Psoas muscle (tissue), 8 donors: ENCODE measurements around the gene SPDYE2B. TPM values are rescaled to one million over a fixed set of nuclear protein-coding genes. Genes with fewer than 3 reads are reported as not detected.
"Not testable (repeated sequence)": the region's sequence is repeated elsewhere in the genome, so short reads cannot be mapped to it uniquely, and the experiment has no call there.

Experiments used
- ATAC-seq, 4 donors: fragments of 200-7000 bp; cut with Tn5 transposase; one replicate each; pipeline ENCODE4 v1.9.1; 2020; ENCODE audit warnings: moderate library complexity in 3 of 4, mild to moderate bottlenecking in 2 of 4
- DNase-seq, 2 donors: peaks; one replicate each; pipeline ENCODE4 v3.0.0-alpha.2; 2020
- H3K27ac ChIP-seq: fragments of 200-600 bp; one replicate; pipeline ENCODE4 v1.8.0; 2022
- H3K27me3 ChIP-seq, 3 donors: fragments of 200-600 bp in 1 of 3; one replicate each; pipeline versions ENCODE4 v1.6.1 to v1.8.0; 2013 to 2022; ENCODE audit warnings: low read length in 2 of 3, mild to moderate bottlenecking in 2 of 3, moderate library complexity in 1 of 3; ENCODE audit not compliant: insufficient read depth in 3 of 3
- H3K36me3 ChIP-seq, 2 donors: fragments of 200-600 bp in 1 of 2; one replicate each; pipeline versions ENCODE4 v1.6.1 to v1.8.0; 2013 to 2022; ENCODE audit warnings: low read depth in 1 of 2, mild to moderate bottlenecking in 1 of 2, moderate library complexity in 1 of 2; ENCODE audit not compliant: insufficient read depth in 1 of 2
- H3K4me1 ChIP-seq: fragments of 200-600 bp; one replicate; pipeline ENCODE4 v1.8.0; 2022
- H3K4me3 ChIP-seq: fragments of 200-600 bp; one replicate; pipeline ENCODE4 v1.8.0; 2022; ENCODE audit warnings: mild to moderate bottlenecking
- H3K9me3 ChIP-seq: fragments of 200-600 bp; one replicate; pipeline ENCODE4 v1.8.0; 2022
- WGBS, 3 donors: extraction: QIAGEN DNeasy Blood & Tissue Kit; methylation state at CpG; one replicate each; pipeline versions ENCODE4 v1.1.6 to v1.1.7; 2013; 5-methylcytosine and 5-hydroxymethylcytosine counted together
- intact Hi-C, 2 donors: fragments of 100-400 bp; cut with DNase I; formaldehyde crosslinking; loops; one replicate each; pipeline versions ENCODE4 v1.11.0 to v1.14.2; 2022
- long read RNA-seq, 2 donors: library from polyadenylated mRNA; unstranded; transcript quantifications; one replicate each; pipeline ENCODE4 v2.0.0, GENCODE V29; 2021
- polyA plus RNA-seq, 3 donors: library from polyadenylated mRNA; stranded (reverse); fragments of 200-250 nt; gene quantifications; one replicate each; pipeline ENCODE4 v1.2.3, GENCODE V29; 2013
- total RNA-seq, 4 donors: library from RNA; stranded (reverse); fragmentation: NEBNext Ultra II Directional in 2 of 4; extraction: Animal tissue kit (Norgen Biotek cat#: 25700) in 2 of 4; gene quantifications; one replicate each; pipeline versions ENCODE4 v1.2.1 to v1.2.4, GENCODE V29; 2021 to 2023
- donor health status: healthy with polysubstance abuse.
- donor health status: DM: no; HTN: no; CAD: no; lungs with moderate emphysema.
- donor health status: Bipolar disorder and iron deficiency.
- donor health status: healthy.
- donor health status: DM: yes; HTN: yes; CAD: no.
- donor health status: DM: no; HTN: no; CAD: no.
- donor health status: DM: no; HTN: no; CAD: no.
- donor health status: DM: yes; HTN: yes; CAD: no.

Gene SPDYE2B, protein sequence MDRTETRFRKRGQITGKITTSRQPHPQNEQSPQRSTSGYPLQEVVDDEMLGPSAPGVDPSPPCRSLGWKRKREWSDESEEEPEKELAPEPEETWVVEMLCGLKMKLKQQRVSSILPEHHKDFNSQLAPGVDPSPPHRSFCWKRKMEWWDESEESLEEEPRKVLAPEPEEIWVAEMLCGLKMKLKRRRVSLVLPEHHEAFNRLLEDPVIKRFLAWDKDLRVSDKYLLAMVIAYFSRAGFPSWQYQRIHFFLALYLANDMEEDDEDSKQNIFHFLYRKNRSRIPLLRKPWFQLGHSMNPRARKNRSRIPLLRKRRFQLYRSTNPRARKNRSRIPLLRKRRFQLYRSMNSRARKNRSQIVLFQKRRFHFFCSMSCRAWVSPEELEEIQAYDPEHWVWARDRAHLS
- not detected for total RNA-seq
- polyA plus RNA-seq, result not detected
- long read RNA-seq, donor 1, partial matches to known transcripts, result 0 of 1 reads
- long read RNA-seq, donor 1, other reads (novel, unspliced or antisense), result 1 of 1 reads
- long read RNA-seq, donor 2, partial matches to known transcripts, result 0 of 6 reads
- long read RNA-seq, donor 2, other reads (novel, unspliced or antisense), result 6 of 6 reads

DNA sequence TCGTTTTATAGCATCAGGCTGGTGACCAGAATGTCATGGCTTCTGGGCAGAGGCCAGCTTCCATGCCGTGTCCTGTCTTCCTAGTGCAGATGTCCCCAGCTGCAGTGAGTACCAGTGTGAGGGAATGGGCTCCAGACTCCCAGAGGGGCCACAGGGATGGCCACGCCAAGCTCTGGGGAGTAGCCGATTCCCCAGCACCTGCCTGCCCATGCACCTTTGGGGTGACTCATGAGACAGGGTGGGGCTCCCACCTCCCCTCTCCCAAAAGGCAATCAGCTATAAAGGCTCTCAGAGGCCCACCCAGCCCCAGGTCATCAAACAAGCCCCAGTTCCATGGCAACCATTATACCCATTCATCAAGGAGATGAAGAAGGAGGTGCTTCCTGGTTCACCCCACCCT lies at the start of gene SPDYE2B:
SPDYE2B (plus strand) TSS at position 396 of the 400 bp plus-strand sequence. CDS start 2,030 bp downstream, outside the sequence.
- no CpG with 5 or more reads among the region's 4 CpGs for WGBS, 3 donors
- H3K36me3 ChIP-seq, H3K27ac ChIP-seq, H3K9me3 ChIP-seq, H3K4me3 ChIP-seq, intact Hi-C loops, H3K27me3 ChIP-seq, DNase-seq, H3K4me1 ChIP-seq: not testable (repeated sequence)
- ATAC-seq, result peak; percentile 17 to 46 (median 27)

DNA sequence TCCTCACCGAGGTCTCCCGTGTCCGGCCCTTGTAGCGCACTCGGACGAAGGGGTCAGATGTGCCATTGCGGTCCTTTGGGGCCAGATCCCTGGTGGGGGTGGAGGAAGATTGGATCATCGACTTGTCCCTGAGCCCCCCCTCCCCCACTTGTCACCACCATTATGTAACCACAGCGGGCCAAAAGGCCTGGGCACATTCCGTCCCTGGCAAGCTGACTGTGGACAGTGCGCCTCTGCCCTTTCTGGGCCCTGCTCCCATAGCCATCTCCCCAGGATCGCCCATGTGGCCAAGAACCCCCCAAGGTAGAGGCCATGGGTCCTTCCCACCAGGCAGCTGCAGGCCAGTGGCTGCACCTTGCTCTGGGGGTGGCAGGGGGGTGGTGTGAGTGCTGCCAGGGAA lies 47.8 kb upstream of the SPDYE2B start:
- H3K4me1 ChIP-seq, H3K27ac ChIP-seq, H3K36me3 ChIP-seq, DNase-seq, H3K27me3 ChIP-seq, H3K9me3 ChIP-seq, H3K4me3 ChIP-seq, intact Hi-C loops: not testable (repeated sequence)
- peak; percentile 61 to 71 (median 71) for ATAC-seq
- no CpG with 5 or more reads among the region's 12 CpGs for WGBS, 3 donors

DNA sequence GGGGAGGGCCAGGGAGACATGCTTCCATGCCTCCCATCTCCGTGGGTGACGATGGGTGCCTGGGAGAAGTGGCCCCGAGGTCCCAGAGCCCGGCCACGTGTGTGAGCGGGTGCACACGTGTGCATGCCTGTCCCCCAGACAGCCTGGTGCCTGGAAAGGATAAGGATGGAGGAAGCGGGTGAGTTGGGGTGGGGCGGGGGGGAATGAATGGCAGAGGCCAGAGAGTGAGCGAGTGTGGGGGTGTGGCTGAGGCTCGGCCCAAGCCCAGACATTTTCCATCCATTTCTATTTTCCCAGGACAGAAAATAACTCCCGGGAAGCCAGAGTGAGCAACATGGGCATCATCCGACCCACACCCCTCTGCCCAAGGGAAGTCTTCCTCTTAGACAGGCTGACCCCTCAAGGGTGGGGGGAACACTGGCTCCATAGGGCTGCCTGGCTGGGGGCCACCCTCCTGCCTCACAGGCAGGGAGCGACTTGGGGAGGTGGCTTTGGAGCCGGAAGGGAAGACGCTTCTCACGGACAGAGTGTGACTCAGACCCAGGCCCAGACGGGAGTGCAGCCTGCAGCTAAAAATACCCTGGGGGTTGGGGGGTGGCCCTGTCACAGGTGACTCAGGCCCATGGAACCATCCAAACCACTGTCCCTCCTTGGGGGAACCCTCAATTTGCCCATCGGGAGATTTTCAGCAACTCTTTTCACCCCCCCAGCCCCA lies 45.5 kb upstream of the SPDYE2B start:
- intact Hi-C loops, DNase-seq, H3K36me3 ChIP-seq, H3K27me3 ChIP-seq, H3K9me3 ChIP-seq, H3K4me3 ChIP-seq, H3K27ac ChIP-seq, H3K4me1 ChIP-seq: not testable (repeated sequence)
- ATAC-seq, result peak; percentile 76 to 79 (median 78)
- 26% methylated on average over 5 of the region's 19 CpGs; no CpG with 5 or more reads in 2 of the 3 donors for WGBS, 3 donors

DNA sequence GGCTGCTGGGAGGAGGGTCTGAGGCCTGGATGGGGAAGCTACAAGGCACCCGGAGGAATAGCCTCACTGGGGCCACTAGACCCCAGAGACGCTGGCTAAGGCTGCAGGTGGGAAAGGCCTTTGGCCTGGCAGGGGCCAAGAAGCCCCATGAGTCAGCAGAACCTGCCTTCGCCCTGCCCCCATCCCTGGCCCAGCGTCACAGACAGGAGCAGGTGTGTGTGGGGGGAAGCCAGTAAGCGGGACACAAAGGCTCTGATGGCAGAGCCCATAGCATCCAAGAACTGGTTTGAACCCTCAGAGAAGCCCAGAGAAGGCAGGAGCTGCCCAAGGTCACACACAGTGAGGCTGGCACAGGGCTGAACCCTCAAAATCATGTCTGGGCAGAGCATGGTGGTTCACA lies 43.3 kb upstream of the SPDYE2B start:
- intact Hi-C loops, H3K27me3 ChIP-seq, H3K4me1 ChIP-seq, DNase-seq, H3K9me3 ChIP-seq, H3K27ac ChIP-seq, H3K4me3 ChIP-seq, H3K36me3 ChIP-seq: not testable (repeated sequence)
- no CpG with 5 or more reads among the region's 5 CpGs for WGBS, 3 donors
- ATAC-seq, result peak; percentile 44 to 62 (median 50)

DNA sequence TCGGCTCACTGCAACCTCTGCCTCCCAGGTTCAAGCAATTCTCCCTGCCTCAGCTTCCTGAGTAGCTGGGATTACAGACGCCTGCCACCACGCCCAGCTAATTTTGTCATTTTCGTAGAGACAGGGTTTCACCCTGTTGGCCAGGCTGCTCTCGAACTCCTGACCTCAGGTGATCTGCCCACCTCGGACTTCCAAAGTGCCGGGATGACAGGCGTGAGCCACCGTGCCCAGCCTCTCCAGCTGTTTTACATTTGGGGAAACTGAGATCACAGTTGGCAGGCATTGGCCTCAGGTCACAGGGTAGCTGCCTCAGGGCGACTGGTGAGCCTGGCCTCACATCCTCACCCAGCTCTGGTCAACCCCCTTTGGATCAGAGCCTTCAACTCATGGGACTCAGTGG lies 40.4 kb upstream of the SPDYE2B start:
- H3K4me3 ChIP-seq, intact Hi-C loops, H3K9me3 ChIP-seq, ATAC-seq, H3K27ac ChIP-seq, H3K36me3 ChIP-seq, DNase-seq, H3K27me3 ChIP-seq, H3K4me1 ChIP-seq: not testable (repeated sequence)
- 23 to 24% methylated on average over 4 to 5 of the region's 10 CpGs; no CpG with 5 or more reads in 1 of the 3 donors for WGBS, 3 donors

DNA sequence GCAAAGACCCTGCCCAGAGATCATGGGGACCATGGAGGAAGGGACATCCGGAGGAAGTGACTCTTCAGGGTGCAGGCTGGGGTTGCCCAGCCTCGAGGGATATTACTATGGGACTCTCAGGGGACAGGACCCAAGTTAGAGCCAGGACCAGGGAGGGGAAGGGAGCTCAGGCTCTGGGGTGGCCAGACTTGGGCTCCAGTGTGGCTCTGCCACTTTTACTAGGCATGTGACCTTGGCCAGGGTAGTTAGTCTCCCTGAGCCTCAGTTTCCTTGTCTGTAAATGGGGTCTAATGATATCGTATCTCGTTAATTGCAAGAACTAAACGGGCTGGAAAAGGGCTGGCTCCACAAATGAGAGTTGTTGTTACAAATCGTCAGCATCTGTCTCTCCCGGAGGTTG lies 39.7 kb upstream of the SPDYE2B start:
- H3K9me3 ChIP-seq, H3K36me3 ChIP-seq, H3K27me3 ChIP-seq, H3K4me1 ChIP-seq, ATAC-seq, intact Hi-C loops, H3K27ac ChIP-seq: not testable (repeated sequence)
- H3K4me3 ChIP-seq, result peak overlapping the region; percentile 30
- peak in 1 of 2 donors; percentile 40 for DNase-seq
- no CpG with 5 or more reads among the region's 7 CpGs for whole genome bisulfite sequencing, 3 donors

DNA sequence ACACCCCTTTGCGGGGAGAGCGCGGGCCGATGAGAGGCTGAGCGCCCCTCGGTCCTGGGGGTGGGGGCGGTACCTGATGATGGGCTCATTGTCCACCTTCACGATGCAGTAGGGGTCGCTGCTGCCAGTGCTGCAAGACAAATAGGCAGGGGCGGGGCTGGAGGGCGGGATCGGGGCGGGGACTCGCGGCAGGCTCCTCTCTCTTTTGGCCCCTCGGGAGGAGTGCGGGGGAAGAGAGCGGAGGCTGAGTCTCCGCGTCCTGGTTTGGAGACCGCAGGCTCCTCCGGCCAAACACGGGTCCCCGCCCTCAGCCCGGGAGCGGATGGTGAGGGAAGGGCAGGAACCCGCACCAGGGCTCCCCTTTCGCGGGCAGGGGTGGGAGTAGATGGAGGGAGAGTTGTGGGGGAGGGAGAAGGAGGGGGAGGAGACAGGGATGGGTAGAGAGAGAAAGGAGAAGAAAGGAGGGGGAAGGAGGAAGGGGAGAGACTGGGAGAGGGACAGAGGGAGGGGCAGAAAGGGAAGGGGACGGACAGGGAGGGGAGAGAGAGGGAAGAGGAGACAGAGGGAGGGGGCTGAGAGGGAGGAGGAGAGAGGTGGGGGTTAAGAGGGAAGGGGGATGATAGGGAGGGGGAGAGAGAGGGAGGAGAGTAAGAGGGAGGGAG lies 39.0 kb upstream of the SPDYE2B start:
- H3K27ac ChIP-seq, H3K36me3 ChIP-seq, H3K27me3 ChIP-seq, H3K9me3 ChIP-seq, H3K4me1 ChIP-seq, DNase-seq, H3K4me3 ChIP-seq, intact Hi-C loops: not testable (repeated sequence)
- peak; percentile 28 to 61 (median 50) for ATAC-seq
- no CpG with 5 or more reads among the region's 30 CpGs for WGBS, 3 donors

DNA sequence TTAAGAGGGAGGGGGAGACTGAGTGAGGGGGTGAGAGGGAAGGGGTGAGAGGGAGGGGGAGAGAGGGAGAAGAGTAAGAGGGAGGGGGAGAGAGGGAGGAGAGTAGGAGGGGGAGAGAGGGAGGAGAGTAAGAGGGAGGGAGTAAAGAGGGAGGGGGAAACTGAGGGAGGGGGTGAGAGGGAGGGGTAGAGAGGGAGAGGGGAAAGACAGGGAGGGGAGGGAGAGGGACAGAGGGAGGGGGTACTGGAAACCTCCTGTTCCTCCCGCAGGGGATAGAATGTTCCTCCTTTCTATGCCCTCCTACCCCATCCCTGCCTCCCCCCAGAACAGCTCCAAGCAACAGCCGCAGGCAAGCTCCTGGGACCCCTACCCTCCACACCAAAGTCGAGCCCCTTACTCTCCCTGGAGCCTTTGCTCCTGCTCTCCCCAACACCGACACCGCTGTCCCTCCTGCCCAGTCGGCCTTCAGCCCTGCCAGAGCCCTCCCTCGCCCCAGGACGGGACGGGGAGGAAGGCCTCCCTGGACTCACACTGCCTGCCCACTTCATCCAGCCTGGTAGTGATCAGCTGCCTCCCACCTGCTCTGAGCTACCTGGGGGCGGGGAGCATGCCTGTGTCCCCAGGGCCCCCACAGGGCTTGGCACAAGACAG lies 38.3 kb upstream of the SPDYE2B start:
- whole genome bisulfite sequencing, 3 donors, result 2 to 13% (median 4%) methylated on average over 6 to 8 of the region's 10 CpGs
- Histone ChIP-seq H3K27ac (peak overlapping the region; percentile 65), H3K4me3 (peak overlapping the region; percentile 47)
- H3K27me3 ChIP-seq, H3K36me3 ChIP-seq, H3K9me3 ChIP-seq, intact Hi-C loops, H3K4me1 ChIP-seq: not testable (repeated sequence)
- peak; percentile 48 to 72 for DNase-seq
- peak in 3 of 4 donors; percentile 13 to 21 (median 17) for ATAC-seq

DNA sequence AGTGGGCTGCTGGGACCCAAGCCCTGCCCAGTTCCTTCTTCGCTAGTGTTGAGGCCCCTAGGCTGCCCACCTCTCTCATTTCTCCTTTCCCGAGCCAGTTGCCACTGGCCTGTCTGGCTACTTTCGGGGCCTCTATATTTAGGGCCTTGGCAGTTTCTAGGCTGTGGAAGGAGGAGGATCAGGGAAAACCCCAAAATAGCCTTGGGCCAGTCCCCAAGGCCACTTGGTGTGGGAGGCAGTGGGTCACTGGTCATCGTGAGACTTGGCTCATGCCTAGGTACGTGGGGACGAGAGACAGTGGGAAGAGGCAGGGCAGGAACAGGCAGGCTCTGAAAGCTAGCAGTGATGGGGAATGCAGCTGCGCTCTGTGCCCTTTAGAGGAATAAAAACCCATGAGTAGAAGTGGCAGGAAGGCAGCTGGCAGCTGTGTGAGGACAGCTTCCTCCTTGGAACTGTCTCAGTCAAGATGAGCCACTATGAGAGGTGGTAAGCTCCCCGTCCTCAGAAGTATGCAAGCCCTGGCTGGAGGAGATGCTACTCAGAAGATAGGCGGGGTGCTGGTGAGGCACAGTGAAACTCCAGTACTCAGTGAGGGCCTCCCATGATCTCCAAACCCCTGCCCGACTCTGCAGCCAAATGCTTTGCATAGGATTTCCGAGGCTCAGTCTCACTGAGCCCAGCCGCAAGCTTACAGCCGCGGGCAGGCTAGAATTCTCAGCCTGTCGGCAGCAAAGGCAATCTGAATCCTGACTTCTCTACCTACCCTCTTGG lies 36.4 kb upstream of the SPDYE2B start:
- H3K27ac ChIP-seq, result peak overlapping the region; percentile 85
- ATAC-seq (peak; percentile 36 to 62 (median 48)), DNase-seq (peak; percentile 30 to 69)
- WGBS, 3 donors, result 17 to 37% (median 17%) methylated on average over 2 to 5 of the region's 15 CpGs
- H3K4me1 ChIP-seq, H3K4me3 ChIP-seq, intact Hi-C loops, H3K27me3 ChIP-seq, H3K9me3 ChIP-seq, H3K36me3 ChIP-seq: not testable (repeated sequence)

DNA sequence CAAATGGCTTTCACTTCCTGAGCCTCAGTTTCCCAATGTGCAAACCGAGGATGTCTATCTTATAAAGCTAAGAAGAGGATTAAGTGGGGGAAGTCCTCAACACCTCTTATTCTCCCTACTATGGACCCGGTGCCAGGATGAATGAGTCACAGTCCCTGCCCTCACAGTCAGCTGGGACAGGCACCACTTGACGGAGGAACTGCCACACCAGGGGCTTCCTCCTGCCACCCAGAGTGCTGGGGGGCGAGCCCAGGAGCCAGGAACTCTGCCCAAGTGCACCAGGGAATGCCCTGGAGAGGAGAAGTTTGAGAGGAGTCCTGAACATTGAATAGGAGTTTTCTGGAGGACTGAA lies 35.8 kb upstream of the SPDYE2B start:
- H3K27me3 ChIP-seq, H3K4me3 ChIP-seq, H3K36me3 ChIP-seq, intact Hi-C loops, H3K27ac ChIP-seq, DNase-seq, H3K4me1 ChIP-seq, H3K9me3 ChIP-seq: not testable (repeated sequence)
- peak; percentile 49 to 67 (median 59) for ATAC-seq
- WGBS, 3 donors, result no CpG with 5 or more reads among the region's 4 CpGs
